H1 (cell line): ENCODE data around the gene ABHD14A.

Source experiments
- CBX5 ChIP-seq: fragments of 300-800, 300-1000 bp; sonication (generic); IDR thresholded peaks from 2 replicates; pipeline ENCODE4 v1.7.1; 2016; ENCODE audit warnings: antibody characterized with exemption, low read length, low read depth
- CHD1 ChIP-seq: IDR thresholded peaks from 2 replicates; pipeline ENCODE4 v1.6.1; 2012; ENCODE audit warnings: low read depth, low read length, improper control_type of control experiment
- CTCF ChIP-seq, 3 experiments: IDR thresholded peaks; 1 replicate in 2 of 3; 2 replicates in 1 of 3; pipeline versions ENCODE4 v1.5.1 to v1.6.1; 2011; ENCODE audit warnings: low read length in 3 of 3, mild to moderate bottlenecking in 3 of 3, inconsistent platforms in 2 of 3, low read depth in 1 of 3, moderate library complexity in 1 of 3; ENCODE audit not compliant: insufficient read depth in 1 of 3; ENCODE audit errors: control extremely low read depth in 1 of 3
- EP300 ChIP-seq, 2 experiments: IDR thresholded peaks; 1 replicate in 1 of 2; 2 replicates in 1 of 2; pipeline ENCODE4 v1.6.1; 2011 to 2012; ENCODE audit warnings: low read depth in 2 of 2, low read length in 2 of 2, mild to moderate bottlenecking in 2 of 2, borderline replicate concordance in 1 of 2, inconsistent platforms in 1 of 2, moderate library complexity in 1 of 2
- EZH2 ChIP-seq: fragments of 200-600 bp; sonication (generic); IDR thresholded peaks from 2 replicates; pipeline ENCODE4 v1.7.1; 2012; ENCODE audit warnings: low read depth, mild to moderate bottlenecking, moderate library complexity, low read length, inconsistent platforms; ENCODE audit not compliant: severe bottlenecking
- JUND ChIP-seq: IDR thresholded peaks from 2 replicates; pipeline ENCODE4 v1.6.1; 2011; ENCODE audit warnings: mild to moderate bottlenecking, improper control_type of control experiment, low read length
- MAFK ChIP-seq: IDR thresholded peaks from 2 replicates; pipeline ENCODE4 v1.6.1; 2012; ENCODE audit warnings: low read depth, mild to moderate bottlenecking, improper control_type of control experiment, low read length
- MAX ChIP-seq: IDR thresholded peaks from 2 replicates; pipeline ENCODE4 v1.6.1; 2012; ENCODE audit warnings: inconsistent platforms
- POLR2A ChIP-seq, 2 experiments: IDR thresholded peaks; 1 replicate in 1 of 2; 2 replicates in 1 of 2; pipeline ENCODE4 v1.6.1; 2011; ENCODE audit warnings: low read depth in 2 of 2, low read length in 2 of 2, mild to moderate bottlenecking in 2 of 2; ENCODE audit errors: control extremely low read depth in 1 of 2
- SP1 ChIP-seq: IDR thresholded peaks from 2 replicates; pipeline ENCODE4 v1.6.1; 2011; ENCODE audit warnings: low read depth, low read length
- YY1 ChIP-seq: IDR thresholded peaks from 2 replicates; pipeline ENCODE4 v1.6.1; 2011; ENCODE audit warnings: low read depth, mild to moderate bottlenecking, low read length
- TF ChIP-seq, protein P1 (sequence below): IDR thresholded peaks from 2 replicates; pipeline ENCODE4 v1.6.1; 2012; ENCODE audit warnings: low read length, inconsistent platforms
- TF ChIP-seq, protein P2 (sequence below): IDR thresholded peaks from 2 replicates; pipeline ENCODE4 v1.6.1; 2011; ENCODE audit warnings: low read depth, mild to moderate bottlenecking, low read length; ENCODE audit not compliant: insufficient read depth

DNA sequence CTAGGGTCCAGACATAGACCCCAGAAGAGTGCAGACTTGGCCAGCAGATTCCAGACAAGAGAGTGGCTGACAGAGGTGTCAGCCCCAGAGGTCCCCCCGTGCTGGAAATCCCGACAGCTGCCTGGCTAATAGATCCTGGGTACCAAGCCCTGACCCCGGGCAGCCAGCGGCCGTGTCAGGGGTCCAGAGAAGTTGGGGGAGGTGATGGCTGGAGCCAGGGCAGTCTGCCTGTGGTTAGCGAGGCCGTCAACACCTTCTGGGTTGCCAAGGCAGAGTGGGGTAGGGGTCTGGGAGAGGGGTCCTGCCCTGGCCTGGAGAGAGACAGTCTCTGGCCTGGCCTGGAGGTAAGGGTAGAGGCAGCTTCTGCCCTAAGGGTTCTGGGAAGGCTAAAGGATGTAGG is 45.9 kb downstream of the ABHD14A start:
- no peak for TF ChIP-seq CBX5
- no peak for TF ChIP-seq CTCF (IDR thresholded peaks at IDR 0.05; ENCODE audit: control extremely low read depth in 1 of 3, insufficient read depth in 1 of 3, low read depth in 1 of 3, low read length in 3 of 3)
- no peak for TF ChIP-seq MAX
- TF ChIP-seq POLR2A (IDR thresholded peaks at IDR 0.05; ENCODE audit: control extremely low read depth in 1 of 2, low read depth in 2 of 2, low read length in 2 of 2), result no peak
- no peak for TF ChIP-seq EZH2
- no peak for TF ChIP-seq CHD1
- TF ChIP-seq EP300 (IDR thresholded peaks at IDR 0.05; ENCODE audit: borderline replicate concordance in 1 of 2, low read depth in 2 of 2, low read length in 2 of 2), result no peak
- TF ChIP-seq, protein P1, sequence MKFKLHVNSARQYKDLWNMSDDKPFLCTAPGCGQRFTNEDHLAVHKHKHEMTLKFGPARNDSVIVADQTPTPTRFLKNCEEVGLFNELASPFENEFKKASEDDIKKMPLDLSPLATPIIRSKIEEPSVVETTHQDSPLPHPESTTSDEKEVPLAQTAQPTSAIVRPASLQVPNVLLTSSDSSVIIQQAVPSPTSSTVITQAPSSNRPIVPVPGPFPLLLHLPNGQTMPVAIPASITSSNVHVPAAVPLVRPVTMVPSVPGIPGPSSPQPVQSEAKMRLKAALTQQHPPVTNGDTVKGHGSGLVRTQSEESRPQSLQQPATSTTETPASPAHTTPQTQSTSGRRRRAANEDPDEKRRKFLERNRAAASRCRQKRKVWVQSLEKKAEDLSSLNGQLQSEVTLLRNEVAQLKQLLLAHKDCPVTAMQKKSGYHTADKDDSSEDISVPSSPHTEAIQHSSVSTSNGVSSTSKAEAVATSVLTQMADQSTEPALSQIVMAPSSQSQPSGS, result no peak
- TF ChIP-seq, protein P2, sequence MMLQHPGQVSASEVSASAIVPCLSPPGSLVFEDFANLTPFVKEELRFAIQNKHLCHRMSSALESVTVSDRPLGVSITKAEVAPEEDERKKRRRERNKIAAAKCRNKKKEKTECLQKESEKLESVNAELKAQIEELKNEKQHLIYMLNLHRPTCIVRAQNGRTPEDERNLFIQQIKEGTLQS, result no peak
- no peak for TF ChIP-seq SP1
- no peak for TF ChIP-seq JUND
- TF ChIP-seq MAFK, result no peak
- no peak for TF ChIP-seq YY1
